GM21529 (cell line): ENCODE data around the gene DMWD.
A peak's percentile ranks its signal among the peaks of the same experiment; 100 is the strongest.
"Not testable (repeated sequence)": the region's sequence is repeated elsewhere in the genome, so short reads cannot be mapped to it uniquely, and the experiment has no call there.

Experiments used
- ATAC-seq: cut with Tn5 transposase; IDR thresholded peaks from one replicate; pipeline ENCODE4 v1.9.1; 2021; ENCODE audit not compliant: unreplicated experiment

Gene DMWD

DNA sequence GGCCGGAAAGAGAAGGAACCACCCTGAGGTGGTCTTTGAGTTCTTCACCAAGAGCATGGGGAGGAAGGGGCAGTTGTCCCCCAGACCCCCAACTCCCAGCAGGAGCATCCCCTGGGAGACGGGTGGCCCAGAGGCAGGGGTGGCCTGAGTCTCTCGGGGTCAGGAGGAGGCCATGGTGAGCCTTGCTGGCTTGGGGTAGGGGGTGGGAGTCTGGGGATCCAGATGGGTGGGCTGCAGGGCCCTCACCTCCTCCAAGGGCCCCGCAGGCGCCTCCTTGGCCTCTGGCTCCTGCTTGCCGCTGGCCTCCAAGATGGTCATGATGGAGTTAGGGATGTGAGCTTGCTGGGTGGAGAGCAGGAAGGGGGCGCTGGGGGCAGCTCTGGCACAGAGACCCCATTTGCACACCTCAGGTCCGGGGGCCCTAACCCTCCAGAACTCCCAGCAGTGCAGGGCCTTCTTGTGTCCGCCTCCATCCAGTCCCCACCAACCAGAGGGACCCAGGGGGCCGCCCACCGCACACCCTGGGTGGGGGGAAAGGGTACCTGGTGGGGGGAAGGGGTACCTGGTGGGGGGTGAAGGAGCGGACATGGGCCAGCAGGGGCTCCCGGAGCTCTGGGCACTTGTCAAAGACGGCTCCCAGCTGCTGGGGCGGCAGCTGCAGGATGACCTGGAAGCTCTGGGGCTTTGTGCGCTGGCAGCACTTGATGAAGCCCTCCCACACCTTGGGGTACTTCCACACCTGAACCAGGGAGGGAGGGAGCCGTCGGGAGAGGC, 23.8 kb upstream of the DMWD start:
- no peak for ATAC-seq

DNA sequence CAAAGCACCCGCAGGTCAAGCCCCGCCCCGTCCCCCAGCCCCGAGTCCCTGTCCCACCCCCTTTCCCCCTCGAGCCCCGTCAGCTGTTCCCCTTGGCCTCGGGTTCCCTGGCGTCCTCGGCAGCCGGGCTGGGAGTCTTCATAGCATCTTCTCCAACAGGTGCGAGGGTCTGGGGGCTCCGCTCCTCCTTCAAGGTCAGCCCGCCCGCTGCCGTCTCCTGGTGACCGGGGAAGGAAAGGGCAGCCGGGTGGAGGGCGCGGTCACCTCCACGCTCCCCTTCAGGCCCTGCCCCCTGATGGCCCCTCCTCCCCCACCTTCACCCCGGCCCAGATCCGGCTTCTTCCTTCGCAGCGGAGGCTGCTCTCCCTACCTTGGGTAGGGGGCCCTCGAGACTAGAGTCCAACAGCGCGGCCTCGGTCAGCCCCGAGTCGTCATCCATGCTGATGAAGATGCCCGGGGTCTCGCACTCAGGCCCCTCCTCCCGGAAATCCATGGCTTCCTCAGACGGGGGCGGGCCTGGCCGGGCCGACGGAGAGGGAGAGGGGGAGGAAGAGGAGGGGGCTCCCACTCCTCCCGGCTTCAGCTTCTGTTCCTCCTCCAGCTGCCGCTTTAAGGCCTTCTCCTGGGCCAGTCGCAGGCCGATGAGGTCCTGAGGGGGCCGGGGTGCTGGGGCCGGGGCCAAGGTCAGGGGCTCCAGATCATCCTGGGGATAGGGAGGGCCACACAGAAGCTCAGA, 23.0 kb upstream of the DMWD start:
- no peak for ATAC-seq

DNA sequence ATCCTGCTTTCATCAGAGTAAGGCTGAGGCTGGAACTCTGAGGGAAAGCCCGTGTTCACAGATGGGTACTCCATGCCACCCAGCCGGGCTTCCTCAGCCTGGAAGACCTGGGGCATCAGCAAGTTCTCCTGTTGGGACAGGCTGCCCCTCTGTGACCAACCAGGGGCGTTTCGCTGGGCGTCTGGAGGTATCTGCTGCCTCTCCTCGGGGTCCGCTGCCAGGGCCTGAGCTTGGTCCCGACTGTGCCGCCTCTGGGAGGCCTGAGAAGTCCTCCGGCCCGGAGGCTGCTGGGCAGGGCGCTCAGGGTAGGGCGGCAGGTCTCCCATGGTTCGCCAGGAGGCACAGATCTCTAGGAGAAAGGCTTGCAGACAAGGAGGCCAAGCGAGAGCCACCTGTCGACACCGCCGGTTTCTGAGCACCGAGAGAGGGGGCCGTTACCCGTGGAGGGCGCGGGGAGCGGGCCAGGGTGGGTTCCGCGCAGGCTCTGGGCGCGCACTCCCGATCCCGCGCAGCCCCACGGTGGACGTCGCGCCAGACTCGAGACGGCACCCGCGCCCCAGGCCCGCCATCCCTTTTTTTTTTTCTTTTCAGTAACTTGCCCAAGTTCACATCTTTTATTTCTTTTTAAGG, 22.3 kb upstream of the DMWD start, which contains the start of gene RSPH6A:
TSS of gene RSPH6A (minus strand) at position 458 of the 630 bp plus-strand sequence. CDS start at position 326, 132 bp downstream.
- no peak for ATAC-seq

DNA sequence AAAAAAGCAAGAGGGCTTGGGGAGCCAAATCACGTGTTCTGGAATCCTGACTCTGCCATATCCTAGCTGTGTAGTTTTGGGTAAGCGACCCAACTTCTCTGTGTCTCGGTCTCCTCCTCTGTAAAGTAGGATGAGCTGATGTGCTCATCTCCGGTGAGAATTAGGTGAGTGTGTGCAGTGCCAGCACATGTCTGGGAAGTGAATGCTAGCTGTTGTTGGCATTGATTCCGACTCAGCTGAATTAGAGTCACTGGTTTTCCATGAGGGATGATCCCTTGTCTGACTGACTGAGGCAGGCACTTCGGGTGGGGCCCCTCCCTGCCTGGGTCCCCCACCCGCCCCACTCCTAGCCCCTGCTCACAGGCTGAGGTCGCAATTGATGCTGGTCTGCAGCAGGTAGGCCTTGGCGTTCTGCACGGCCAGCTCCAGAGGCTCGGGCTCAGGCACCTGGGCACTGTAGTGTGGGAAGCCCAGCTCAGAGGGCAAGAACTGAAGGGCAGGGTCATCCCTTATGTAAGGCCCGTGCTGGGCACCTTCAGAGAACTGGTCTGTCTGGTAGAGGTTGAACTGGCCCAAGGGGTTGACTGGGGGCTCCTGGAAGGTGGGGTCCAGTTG, 21.6 kb upstream of the DMWD start:
- ATAC-seq, result no peak

DNA sequence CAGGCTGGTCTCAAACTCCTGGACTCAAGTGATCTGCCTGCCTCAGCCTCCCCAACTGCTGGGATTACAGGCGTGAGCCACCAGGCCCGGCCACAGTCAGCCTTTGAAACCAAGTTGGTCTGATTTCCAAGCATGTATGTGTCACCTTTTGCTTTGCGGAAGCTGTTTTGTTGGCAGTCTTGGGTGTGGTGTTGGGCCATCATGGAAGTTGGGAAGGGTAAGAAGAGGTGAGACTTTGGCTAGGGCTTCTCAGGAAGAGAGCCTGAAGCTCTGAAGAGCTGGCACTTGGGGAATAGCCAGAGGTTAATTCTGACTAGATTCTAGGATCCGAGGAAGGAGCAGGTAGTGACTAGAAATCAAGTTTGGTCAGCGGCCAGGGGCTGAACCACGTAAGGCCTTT, 19.7 kb upstream of the DMWD start:
- ATAC-seq, result no peak

DNA sequence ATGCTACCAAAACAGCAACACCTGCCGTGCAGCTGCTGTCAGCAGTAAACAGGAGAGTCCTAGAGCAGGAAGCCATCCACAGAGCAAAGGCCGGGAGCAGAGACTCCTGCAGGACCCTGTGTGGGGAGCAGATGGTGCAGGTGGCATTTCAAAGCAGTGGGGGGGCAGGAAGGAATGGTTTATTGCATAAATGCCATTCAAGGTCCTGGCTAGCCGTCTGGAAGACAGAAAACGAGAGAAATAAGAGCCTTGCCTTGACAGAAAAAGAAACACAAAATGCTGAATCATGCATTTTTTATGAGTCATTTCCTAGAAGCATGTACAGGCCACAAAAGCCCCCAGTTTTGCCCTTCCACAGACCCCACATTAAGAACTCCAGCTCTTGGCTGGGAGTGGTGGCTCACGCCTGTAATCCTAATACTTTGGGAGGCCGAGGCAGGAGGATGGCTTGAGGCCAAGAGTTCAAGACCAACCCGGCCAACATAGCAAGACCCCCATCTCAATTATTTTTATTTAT, 17.1 kb upstream of the DMWD start:
- ATAC-seq, result no peak

DNA sequence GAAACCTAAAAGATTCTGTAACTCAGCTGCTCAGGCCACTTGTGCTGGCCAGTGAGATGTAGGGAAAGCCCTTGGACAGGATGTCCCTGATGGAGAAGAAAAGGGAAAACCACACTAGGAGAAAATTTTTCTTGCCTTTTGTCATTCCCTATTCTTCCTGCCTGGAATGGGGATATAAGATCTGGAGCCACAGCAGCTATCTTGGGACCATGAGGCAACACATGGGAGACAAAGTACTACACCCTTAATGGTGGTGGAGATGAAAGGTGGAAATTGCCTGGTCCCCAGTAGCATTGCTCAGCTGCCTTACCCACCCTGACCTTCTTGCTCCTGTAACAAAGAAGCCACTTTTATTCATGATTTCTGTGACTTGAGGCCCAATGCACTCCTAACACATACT, 13.1 kb upstream of the DMWD start:
- no peak for ATAC-seq

DNA sequence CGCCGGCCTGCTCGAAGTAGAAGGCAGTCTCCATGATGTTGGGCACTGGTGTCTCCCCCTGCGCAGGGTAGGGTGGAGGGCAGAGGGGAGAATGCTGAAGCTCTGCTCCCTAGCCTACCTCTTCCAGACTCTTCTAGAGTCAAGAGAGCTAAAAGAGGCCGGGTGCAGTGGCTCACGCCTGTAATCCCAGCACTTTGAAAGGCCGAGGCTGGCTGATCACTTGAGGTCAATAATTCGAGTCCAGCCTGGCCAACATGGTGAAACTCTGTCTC, 12.2 kb upstream of the DMWD start:
- no peak for ATAC-seq

DNA sequence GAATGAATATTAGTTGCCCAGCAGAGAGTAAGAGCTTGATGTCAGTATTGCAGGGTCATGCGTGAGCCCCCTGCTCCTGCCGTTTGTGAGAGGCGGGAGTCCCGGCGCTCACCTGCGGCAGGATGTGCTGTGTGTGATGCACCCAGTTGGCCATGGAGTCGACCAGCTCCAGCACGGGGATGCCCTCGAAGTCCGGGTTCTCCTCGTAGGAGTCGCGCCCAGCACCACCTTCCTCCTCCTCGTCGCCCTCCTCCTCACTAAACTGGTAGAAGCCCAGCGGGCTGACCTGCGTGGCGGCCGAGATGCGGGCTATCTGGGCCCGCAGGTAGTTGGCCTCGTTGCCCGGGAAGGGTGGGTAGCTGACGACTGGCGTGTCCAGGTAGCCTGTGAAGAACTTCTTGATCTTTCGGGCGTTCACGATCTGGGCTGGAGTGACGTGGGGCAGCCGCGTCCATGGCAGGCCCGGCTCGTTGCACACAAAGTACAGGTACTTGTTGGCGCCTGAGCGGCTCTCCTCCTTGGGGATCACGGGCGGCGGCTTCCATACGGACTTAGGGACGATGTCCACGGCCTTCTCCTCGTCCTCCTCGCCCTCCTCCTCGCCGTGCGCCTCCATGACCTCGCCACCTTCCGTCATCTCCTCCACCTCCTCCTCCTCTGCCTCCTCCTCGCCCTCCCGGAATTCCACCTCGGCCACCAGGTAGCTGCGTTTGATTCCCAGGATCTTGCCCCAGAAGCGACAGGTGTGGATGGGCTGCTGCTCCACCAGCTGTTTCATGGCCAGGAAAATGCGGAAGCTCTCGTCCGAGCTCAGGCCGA, 11.7 kb upstream of the DMWD start:
- no peak for ATAC-seq

DNA sequence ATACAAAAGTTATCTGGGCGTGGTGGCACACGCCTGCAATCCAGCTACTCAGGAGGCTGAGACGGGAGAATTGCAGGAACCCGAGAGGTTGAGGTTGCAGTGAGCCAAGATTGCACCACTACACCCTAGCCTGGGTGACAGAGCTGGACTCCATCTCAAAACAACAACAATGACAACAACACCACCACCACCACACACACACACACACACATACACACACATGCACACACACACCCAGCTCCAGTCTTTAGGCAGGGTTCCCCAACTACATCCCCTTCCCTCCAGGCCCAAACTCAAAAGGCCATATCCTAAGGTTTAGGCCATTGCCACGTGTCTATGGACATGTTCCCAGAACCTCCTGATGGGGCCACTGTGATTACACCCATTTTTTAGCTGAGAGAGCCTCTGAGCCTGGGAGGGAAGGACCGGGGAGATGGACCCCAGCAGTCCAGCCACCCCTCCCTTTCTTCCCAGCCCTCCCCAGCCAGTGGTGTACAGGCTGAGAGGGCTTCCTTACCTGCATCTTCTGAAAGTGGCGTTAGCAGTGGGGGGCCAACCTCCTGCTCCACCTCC, 9.0 kb upstream of the DMWD start:
- no peak for ATAC-seq

DNA sequence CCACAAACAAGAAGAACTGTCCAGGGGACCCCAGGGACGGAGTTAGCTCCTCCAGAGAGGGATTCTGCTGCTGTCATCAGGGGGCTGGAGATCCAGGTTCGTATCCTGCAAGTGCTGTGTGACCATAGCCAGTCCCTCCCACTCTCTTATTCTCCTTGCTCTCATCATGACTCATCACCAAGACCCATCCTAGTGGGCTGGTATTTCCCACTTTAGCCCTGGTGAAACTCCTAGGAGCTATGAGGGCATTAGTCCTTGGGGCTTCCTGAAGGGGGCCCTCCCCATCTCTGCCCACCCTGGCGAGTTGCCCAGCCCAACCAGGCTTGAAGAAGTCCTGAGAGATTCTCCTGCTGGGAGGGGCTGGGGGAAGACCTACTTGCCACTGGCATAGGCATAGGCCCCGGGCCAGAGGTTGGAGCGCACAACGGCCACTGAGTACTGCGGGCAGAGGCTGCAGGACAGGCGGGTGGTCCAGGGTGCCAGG, 7.5 kb upstream of the DMWD start:
- no peak for ATAC-seq

DNA sequence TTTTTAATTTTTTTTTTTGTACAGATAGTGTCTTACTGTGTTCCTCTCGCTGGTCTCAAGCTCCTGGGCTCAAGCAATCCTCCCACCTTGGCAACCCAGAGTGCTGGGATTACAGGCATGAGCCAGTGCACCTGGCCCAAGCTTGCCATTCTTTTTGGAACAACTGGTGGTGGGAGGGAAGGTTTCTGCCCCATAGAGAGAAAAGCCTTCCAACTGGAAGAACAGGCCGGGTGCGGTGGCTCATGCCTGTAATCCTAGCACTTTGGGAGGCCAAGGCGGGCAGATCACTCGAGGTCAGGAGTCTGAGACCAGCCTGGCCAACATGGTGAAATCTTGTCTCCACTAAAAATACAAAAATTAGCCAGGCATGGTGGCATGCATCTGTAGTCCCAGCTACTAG, 6.9 kb upstream of the DMWD start:
- ATAC-seq, result not testable (repeated sequence)

DNA sequence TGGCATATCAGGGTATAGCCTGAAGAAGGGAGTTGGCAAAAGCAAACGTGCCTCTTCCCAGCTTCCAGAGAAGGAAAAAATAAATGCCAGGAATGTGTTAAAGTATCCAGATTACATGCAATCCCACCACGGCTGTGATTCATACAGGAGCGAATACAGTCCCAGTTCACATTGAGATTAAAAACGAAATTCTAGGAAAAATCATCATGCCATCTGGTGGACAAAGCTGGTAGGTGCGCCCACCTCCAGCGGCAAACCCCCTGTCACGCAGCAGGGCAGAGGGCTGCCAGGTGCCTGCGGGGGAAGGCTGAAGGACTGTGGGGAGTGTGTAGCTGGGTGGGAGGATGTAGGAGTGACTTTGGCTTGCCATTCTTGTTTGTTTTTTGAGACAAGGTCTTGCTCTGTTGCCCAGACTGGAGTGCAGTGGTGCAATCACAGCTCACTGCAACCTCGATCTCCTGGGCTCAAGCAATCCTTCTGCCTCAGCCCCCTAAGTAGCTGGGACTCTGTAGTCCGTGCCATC, 6.4 kb upstream of the DMWD start:
- ATAC-seq, result no peak

DNA sequence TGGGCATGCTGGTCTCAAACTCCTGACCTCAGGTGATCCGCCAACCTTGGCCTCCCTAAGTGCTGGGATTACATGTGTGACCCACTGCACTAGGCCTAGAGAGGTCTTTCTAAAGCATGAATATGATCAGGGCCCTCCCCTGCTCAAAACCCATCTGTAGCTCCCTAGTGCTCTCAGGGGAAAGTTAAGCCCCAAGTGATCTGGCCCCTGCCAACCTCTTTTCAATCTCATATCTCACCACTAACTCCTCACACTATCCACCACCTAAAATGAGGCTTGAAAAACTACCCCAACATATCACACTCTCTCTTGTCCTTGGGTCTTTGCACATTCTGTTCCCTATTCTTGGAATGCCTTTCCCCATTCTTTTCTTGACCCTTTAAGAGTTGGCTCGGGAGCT, 2.0 kb upstream of the DMWD start:
- ATAC-seq, result no peak

DNA sequence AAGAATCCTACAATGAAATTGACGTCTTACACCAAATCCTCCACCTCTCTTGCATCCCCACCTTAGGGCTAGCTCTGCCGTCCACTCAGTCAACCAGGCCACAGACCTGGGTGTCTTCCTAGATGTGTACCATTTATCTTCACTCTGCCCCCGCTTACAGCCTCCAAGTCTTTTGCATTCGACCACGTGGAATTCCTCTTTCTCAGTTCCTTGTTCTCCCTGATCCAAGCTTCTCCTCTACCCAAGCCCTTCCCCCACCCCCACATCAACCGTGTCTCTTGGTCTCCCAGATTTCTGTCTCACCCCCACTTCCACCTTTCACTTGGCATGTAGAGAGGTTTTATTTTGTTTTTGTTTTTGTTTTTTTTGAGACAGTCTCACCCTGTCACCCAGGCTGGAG, 1.2 kb upstream of the DMWD start:
- ATAC-seq, result no peak

DNA sequence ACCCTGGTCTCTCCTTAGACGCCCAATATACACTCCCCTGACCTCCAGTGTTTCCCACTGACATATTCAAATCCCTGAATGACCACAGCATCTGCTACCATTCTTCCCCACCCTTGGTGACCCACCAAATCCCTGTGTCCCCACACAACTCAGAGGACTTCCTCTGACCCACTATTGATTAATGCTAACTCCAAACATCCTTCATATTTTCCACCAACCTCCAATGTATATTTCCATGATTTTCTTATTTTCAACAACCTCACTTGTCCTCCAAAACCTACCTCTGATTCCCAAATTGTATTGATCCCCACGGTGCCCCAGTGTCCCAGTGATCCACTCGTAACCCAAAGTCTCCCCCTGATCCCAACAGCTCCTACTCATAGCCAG, 526 bp upstream of the DMWD start:
- ATAC-seq, result no peak

DNA sequence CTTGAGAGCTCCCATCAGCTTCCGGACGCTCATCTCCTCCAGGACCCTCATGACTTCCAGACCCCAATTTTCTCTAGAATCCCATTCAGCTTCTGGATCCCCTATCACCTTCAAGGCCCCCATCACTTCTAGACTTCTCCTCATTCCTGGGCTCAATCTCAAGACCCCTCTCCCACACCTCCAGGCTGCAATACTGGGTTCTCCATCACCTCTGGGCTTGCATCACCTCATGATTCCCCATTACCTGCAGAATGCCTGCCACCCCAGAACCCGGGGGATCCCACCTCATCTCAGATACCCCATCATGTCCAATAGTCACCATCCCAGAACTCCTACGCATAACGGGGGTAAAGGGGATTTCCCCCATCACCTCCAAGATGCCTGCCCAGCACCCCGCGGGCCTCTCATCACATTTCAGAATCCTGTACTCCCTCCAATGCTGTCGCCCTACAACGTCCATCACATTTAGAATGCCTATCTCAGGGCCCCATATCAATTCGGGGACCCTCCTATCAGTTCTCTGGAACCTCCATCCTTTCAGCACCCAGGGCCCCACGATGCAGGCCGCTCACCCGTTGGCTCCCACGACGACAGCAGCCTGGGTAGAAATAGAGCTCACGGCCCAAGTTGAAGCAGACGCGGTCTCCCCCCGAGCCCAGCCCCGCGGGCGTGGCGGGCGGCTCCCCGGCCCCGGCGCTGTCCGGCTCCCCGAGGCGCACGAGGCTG, 738 bp downstream of the DMWD start:
- ATAC-seq, result peak; percentile 23

DNA sequence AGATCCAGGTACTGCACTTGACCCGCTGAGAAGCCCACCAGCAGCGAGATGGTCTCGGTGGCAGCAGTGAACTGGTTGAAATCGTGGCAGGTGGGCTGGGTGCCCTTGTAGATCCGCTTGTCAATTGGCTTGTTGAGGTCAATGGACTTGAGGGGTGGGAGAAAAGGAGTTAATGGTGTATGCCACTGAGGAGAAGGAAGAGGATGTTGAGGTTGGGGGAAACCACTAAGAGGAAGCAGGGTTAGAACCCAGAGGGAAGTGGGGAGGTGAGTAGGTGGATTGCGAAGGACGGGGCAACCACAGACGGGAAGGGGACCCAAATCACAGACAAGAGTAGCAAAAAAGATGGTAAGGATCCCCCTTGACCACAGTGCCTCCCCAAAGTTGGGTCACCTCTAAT, 1.7 kb downstream of the DMWD start:
- ATAC-seq, result no peak

DNA sequence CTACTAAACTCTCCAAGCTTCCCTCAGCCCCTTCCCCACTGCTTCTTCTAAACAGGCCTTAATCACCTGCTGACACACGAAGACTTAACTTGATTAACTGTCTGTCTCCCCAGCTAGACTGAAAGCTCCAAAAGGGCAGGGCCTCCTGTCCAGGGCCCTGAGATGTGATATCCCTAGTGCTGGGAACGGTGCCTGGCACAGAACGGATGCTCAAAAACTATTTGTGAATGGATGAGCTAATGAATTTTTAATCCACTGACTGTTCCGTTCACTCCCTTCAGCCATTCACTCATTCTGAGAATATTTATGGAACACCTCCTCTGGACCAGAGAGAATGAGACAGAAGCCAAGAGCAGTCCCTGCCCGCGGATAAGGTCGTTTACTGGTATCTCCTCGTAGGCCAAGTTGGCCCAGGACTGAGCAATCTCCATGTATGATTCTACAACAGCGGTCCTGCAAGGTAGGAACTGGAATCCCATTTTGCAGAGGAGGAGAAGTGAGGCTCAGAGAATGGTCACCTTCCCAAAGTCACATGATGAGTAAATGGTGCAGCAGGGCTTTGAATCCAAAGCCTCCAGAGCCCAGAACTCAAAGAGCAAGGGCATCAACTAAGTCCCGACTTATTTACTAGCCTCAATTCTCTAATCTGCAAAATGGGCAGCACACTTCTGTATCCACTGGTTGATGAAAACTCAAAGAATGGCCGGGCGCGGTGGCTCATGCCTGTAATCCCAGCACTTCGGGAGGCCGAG, 3.4 kb downstream of the DMWD start:
- no peak for ATAC-seq
